ENCODE results near the gene ADCY3. TPM values are rescaled to one million over a fixed set of nuclear protein-coding genes. Genes with fewer than 3 reads are reported as not detected.

ADCY3 gene
- total and polyA plus RNA-seq, 2 of the 4 experiments (the other 2 are of a cell fraction), result 17.4 to 46.1 TPM

DNA sequence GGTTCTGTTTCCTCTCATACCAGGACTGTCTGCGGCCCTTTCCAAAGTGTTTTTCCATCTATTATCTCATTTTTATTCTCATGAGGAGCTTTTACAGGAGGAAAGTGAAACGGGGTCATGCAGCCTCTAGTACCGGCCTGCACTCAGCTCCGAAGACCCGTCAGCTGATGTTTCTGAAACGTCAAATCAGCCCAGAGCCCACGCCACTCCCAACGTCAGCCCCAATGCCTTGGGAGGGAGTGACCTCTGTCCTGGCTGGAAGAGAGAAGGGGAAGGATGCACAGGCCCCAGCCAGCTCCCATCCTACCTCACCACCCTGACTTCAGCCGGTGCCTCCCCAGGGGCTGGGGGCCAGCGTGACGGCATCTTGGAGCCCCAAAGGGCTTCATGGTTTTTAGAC is 58.5 kb downstream of the ADCY3 start:
- H2AK5ac ChIP-seq (ENCODE audit: low read depth, low read length), result 0 out of 2 replicates have a peak overlapping the region, but pooled peaks have one; percentile 25
- no peak overlapping the region for H2AFZ ChIP-seq (replicated peaks; ENCODE audit: low read length, poor library complexity)
- no peak overlapping the region for H3K27ac ChIP-seq (ENCODE audit: insufficient read depth, low read length)
- H4K8ac ChIP-seq (ENCODE audit: low read depth in 2 of 2, low read length in 2 of 2), result no peak overlapping the region
- H3K4me3 ChIP-seq (ENCODE audit: insufficient read depth, low read depth, low read length), result no peak overlapping the region
- no peak overlapping the region for H2AK9ac ChIP-seq (replicated peaks; ENCODE audit: low read depth, low read length, poor library complexity)
- WGBS, 2 experiments (ENCODE audit: extremely low coverage in 2 of 2, insufficient read length in 1 of 2), result 94% methylated on average over 3 of the region's 11 CpGs; no CpG with 5 or more reads in 1 of the 2 experiments
- H3K4me1 ChIP-seq (ENCODE audit: control insufficient read depth, insufficient read depth, low read length), result peaks cover 9% of the 10 kb centered on the region
- no peak overlapping the region for H3K9ac ChIP-seq (ENCODE audit: low read depth, low read length)
- peaks cover 2 to 11% of the 10 kb centered on the region in 2 experiments; a peak in 2 of 4 replicates for H3K79me1 ChIP-seq (ENCODE audit: low read depth in 1 of 2, low read length in 2 of 2)
- no peak overlapping the region for H2BK5ac ChIP-seq (ENCODE audit: low read depth, low read length, poor library complexity, severe bottlenecking)
- H3K23ac ChIP-seq (ENCODE audit: low read depth, low read length), result no peak overlapping the region
- H2BK120ac ChIP-seq (ENCODE audit: low read depth, low read length), result no peak overlapping the region
- no peak for DNase-seq
- CTCF ChIA-PET, result no interaction called here
- POLR2A ChIA-PET (ENCODE audit: unreplicated experiment), result no interaction called here
- no peak overlapping the region for H2BK15ac ChIP-seq (ENCODE audit: low read depth, low read length)
- no peak overlapping the region for H2BK20ac ChIP-seq (ENCODE audit: low read depth, low read length)
- H4K20me1 ChIP-seq (ENCODE audit: insufficient read depth, low read length), result 0 out of 2 replicates have a peak, but pooled peaks cover 3% of the 10 kb centered on the region
- intact Hi-C loops (cut with micrococcal nuclease), result loop anchor here (10.0 kb wide), 1 partner anchor 333 kb away; no protein-coding TSS in a partner anchor
- H4K5ac ChIP-seq (ENCODE audit: low read depth, low read length), result no peak overlapping the region
- no peak overlapping the region for H3K14ac ChIP-seq (replicated peaks; ENCODE audit: low read depth, low read length)
- H3K27me3 ChIP-seq (ENCODE audit: control insufficient read depth, insufficient read depth, low read length), result no peaks in the 10 kb centered on the region
- dilution Hi-C loops (cut with HindIII; ENCODE audit: low sequenced_read_pairs, unreplicated experiment), result no loop called here
- no peaks in the 10 kb centered on the region for H3K9me3 ChIP-seq (ENCODE audit: control insufficient read depth, insufficient read depth, low read length)
- BruUV-seq (replicated peaks), result no TSS peak
- no peak overlapping the region for H3K18ac ChIP-seq (ENCODE audit: low read depth, low read length)
- H3K36me3 ChIP-seq (ENCODE audit: control insufficient read depth, insufficient read depth, low read length), result no peaks in the 10 kb centered on the region; the same call in 1 of the 2 replicates
- H3K4ac ChIP-seq (ENCODE audit: low read depth, low read length), result no peak overlapping the region
- in situ Hi-C loops (cut with MboI; ENCODE audit: low sequenced_read_pairs), result no loop called here
- ATAC-seq (ENCODE audit: low read depth), result no peak
- no peak overlapping the region for H3K4me2 ChIP-seq (ENCODE audit: low read depth, low read length)
- TF ChIP-seq CEBPB (IDR thresholded peaks at IDR 0.05; ENCODE audit: low read depth, low read length) (no peak), ELK1 (IDR thresholded peaks at IDR 0.05; ENCODE audit: borderline replicate concordance, low read depth, low read length) (no peak), SMC3 (IDR thresholded peaks at IDR 0.05; ENCODE audit: low read depth, low read length) (no peak), CTCF (conservative IDR thresholded peaks at IDR 0.05; ENCODE audit: low read depth, low read length) (no peak), USF2 (IDR thresholded peaks at IDR 0.05; ENCODE audit: low read depth, low read length) (no peak), POLR2A (IDR thresholded peaks at IDR 0.05; ENCODE audit: low read depth, low read length) (no peak), BHLHE40 (IDR thresholded peaks at IDR 0.05; ENCODE audit: low read depth, low read length) (no peak), RAD21 (IDR thresholded peaks at IDR 0.05; ENCODE audit: low read length) (no peak), NFE2L2 (IDR thresholded peaks at IDR 0.05; ENCODE audit: low read depth, low read length) (no peak), FOS (IDR thresholded peaks at IDR 0.05; ENCODE audit: low read depth, low read length) (no peak), MAFK (IDR thresholded peaks at IDR 0.05; ENCODE audit: low read depth, low read length) (no peak)
- H4K91ac ChIP-seq (ENCODE audit: insufficient read depth, low read depth, low read length), result no peak overlapping the region
- H3K56ac ChIP-seq (ENCODE audit: extremely low read depth, insufficient read depth, low read length), result no peak overlapping the region
- H3K9me1 ChIP-seq (ENCODE audit: insufficient read depth, low read length), result peaks cover 11% of the 10 kb centered on the region

All from IMR-90 (cell line).